Thyroid gland (tissue), 4 donors: ENCODE measurements around the gene ARHGEF10L. TPM values are rescaled to one million over a fixed set of nuclear protein-coding genes. Genes with fewer than 3 reads are reported as not detected.
A peak's percentile ranks its signal among the peaks of the same experiment; 100 is the strongest.

Source experiments
- DNase-seq, 2 donors: peaks; one replicate each; pipeline ENCODE4 v3.0.0-alpha.2; 2019
- H3K27ac ChIP-seq, 3 donors: fragments of 200-600 bp; sonication (generic); 1 replicate in 2 of 3; 2 replicates in 1 of 3; pipeline ENCODE4 v1.5.1; 2016 to 2019; ENCODE audit warnings: mild to moderate bottlenecking in 1 of 3, moderate library complexity in 1 of 3
- H3K27me3 ChIP-seq: fragments of 200-600 bp; sonication (generic); one replicate; pipeline ENCODE4 v1.5.1; 2019
- H3K36me3 ChIP-seq, 2 donors: fragments of 200-600 bp; sonication (generic); one replicate each; pipeline ENCODE4 v1.5.1; 2016 to 2019
- H3K4me1 ChIP-seq, 2 donors: fragments of 200-600 bp; sonication (generic); one replicate each; pipeline ENCODE4 v1.5.1; 2017 to 2019
- H3K4me3 ChIP-seq, 3 donors: fragments of 200-600 bp; sonication (generic); replicated peaks in 1 of 3; 1 replicate in 2 of 3; 2 replicates in 1 of 3; pipeline ENCODE4 v1.5.1; 2016; ENCODE audit warnings: mild to moderate bottlenecking in 1 of 3
- H3K9me3 ChIP-seq: fragments of 200-600 bp; sonication (generic); one replicate; pipeline ENCODE4 v1.5.1; 2017
- CTCF ChIP-seq, 6 experiments: fragments of 200-600 bp in 3 of 6; fragments of 450-650 bp in 3 of 6; sonication (generic) in 3 of 6; IDR thresholded peaks; one replicate each; pipeline ENCODE4 v1.5.1; 2016 to 2019; ENCODE audit warnings: antibody characterized with exemption in 6 of 6, mild to moderate bottlenecking in 2 of 6, inconsistent platforms in 1 of 6, moderate library complexity in 1 of 6
- POLR2A ChIP-seq, 2 donors: fragments of 450-650 bp; IDR thresholded peaks; one replicate each; pipeline ENCODE4 v1.6.1; 2017; ENCODE audit warnings: antibody characterized with exemption in 2 of 2, mild to moderate bottlenecking in 2 of 2, moderate library complexity in 1 of 2
- WGBS, 2 donors: methylation state at CpG; one replicate each; pipeline ENCODE4 v1.1.5; 2017; 5-methylcytosine and 5-hydroxymethylcytosine counted together
- intact Hi-C: fragments of 100-400 bp; cut with DNase I; formaldehyde crosslinking; loops from one replicate; pipeline ENCODE4 v1.15.1; 2023
- total RNA-seq, 4 donors: library from RNA; depleted of rRNA; stranded (reverse); fragments of >200 nt; gene quantifications; one replicate each; pipeline ENCODE4 v1.2.3, GENCODE V29; 2016

ARHGEF10L gene
- total RNA-seq, 4 donors from 2014 or later: 32.2 to 64.5 (median 51.4) TPM

DNA sequence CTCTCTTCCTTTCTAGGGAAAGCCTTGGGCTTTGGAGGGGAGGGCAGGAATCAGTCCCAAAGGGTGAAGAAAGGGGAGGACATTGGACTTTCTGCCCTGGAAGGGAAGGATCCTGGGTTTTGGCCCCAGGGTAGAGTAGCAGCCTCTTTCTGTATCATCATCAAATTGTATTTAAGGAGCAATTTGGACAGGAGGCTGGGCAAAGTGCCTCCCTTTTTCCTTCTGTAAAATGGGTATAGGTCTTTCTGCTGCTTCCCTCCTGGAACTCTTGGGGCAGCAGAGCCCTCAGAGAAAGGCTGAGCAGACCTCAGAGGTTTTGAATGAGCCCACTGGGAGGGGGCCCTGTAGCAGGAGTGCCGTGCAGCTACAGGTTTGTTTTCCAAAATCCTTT, 38.4 kb downstream of the ARHGEF10L start:
- no peaks in the 10 kb centered on the region for H3K9me3 ChIP-seq
- peaks cover 6 to 42% of the 10 kb centered on the region in 2 donors for H3K4me1 ChIP-seq
- 100% methylated on average over 1 of the region's 1 CpG for WGBS, 2 donors
- no peaks in the 10 kb centered on the region for H3K27me3 ChIP-seq
- no peaks in the 10 kb centered on the region for H3K36me3 ChIP-seq
- TF ChIP-seq POLR2A (IDR thresholded peaks at IDR 0.05): no peak
- TF ChIP-seq CTCF (IDR thresholded peaks at IDR 0.05): no peak
- H3K27ac ChIP-seq: no peak overlapping the region
- intact Hi-C loops: no loop called here
- DNase-seq: no peak
- H3K4me3 ChIP-seq: no peak overlapping the region

- WGBS, 2 donors: 86 to 90% methylated on average over 15 to 16 of the region's 16 CpGs
- Histone ChIP-seq H3K27me3 (no peaks in the 10 kb centered on the region), H3K27ac (no peak overlapping the region), H3K9me3 (no peaks in the 10 kb centered on the region), H3K36me3 (no peaks in the 10 kb centered on the region), H3K4me3 (no peak overlapping the region), H3K4me1 (peaks cover 7 to 24% of the 10 kb centered on the region in 2 donors)
- no peak for DNase-seq
- no peak for TF ChIP-seq CTCF (IDR thresholded peaks at IDR 0.05)
- no peak for TF ChIP-seq POLR2A (IDR thresholded peaks at IDR 0.05)
- intact Hi-C loops: no loop called here
These were observed 40.7 kb downstream of the ARHGEF10L start for GRCh38 chr1:17579951-17580939.

GRCh38 chr1:17581389-17582123, 42.1 kb downstream of the ARHGEF10L start:
- Histone ChIP-seq H3K4me1 (peaks cover 7 to 16% of the 10 kb centered on the region in 2 donors), H3K27me3 (no peaks in the 10 kb centered on the region), H3K27ac (peak overlapping the region in 1 of 3 donors; percentile 29), H3K4me3 (no peak overlapping the region), H3K36me3 (no peaks in the 10 kb centered on the region), H3K9me3 (no peaks in the 10 kb centered on the region)
- DNase-seq: no peak
- WGBS, 2 donors: 87 to 89% methylated on average over 9 to 10 of the region's 10 CpGs
- TF ChIP-seq POLR2A (IDR thresholded peaks at IDR 0.05) (no peak), CTCF (IDR thresholded peaks at IDR 0.05) (no peak)
- intact Hi-C loops: no loop called here

- no peaks in the 10 kb centered on the region for H3K27me3 ChIP-seq
These were observed 42.8 kb downstream of the ARHGEF10L start for GRCh38 chr1:17582124-17582774.

More at GRCh38 chr1:17582124-17582774, 42.8 kb downstream of the ARHGEF10L start:
- peak overlapping the region; percentile 26 to 50 (median 29) for H3K27ac ChIP-seq
- no peak for DNase-seq
- no peak for TF ChIP-seq POLR2A (IDR thresholded peaks at IDR 0.05)
- TF ChIP-seq CTCF (IDR thresholded peaks at IDR 0.05): no peak
- H3K4me1 ChIP-seq: peaks cover 11 to 23% of the 10 kb centered on the region in 2 donors
- WGBS, 2 donors: 74 to 79% methylated on average over 11 of the region's 11 CpGs
- intact Hi-C loops: no loop called here
- H3K36me3 ChIP-seq: no peaks in the 10 kb centered on the region
- H3K9me3 ChIP-seq: no peaks in the 10 kb centered on the region
- H3K4me3 ChIP-seq: no peak overlapping the region
